ENCODE results near the gene PKP1. TPM values are rescaled to one million over a fixed set of nuclear protein-coding genes. Genes with fewer than 3 reads are reported as not detected.

PKP1 gene
- total RNA-seq, 1 donor from 2014 or later, result 0.02 TPM

DNA sequence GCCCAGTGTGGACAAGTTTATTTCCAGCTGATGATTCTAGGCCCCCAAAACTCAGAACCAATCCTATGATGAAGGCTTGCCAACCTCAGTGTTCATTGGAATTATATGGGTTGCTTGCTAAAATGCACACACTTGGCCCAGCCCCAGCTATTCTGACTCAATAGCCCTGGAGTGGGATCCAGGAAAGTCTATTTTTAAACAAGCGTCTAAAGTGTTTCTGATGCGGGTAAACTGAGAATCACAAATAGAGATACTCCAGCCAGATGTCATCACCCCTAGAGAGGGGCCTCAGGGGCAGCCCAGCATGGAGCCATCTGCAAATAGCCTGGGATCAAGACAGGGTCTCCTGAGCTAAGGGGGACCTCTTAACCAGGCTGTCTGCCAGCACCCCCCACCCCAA, 46.0 kb downstream of the PKP1 start:
- H3K4me3 Mint-ChIP-seq, result no peak overlapping the region
- peaks cover 4% of the 10 kb centered on the region for H3K4me1 Mint-ChIP-seq
- H3K27me3 Mint-ChIP-seq (ENCODE audit: insufficient read depth, low read depth), result peaks cover 11% of the 10 kb centered on the region

DNA sequence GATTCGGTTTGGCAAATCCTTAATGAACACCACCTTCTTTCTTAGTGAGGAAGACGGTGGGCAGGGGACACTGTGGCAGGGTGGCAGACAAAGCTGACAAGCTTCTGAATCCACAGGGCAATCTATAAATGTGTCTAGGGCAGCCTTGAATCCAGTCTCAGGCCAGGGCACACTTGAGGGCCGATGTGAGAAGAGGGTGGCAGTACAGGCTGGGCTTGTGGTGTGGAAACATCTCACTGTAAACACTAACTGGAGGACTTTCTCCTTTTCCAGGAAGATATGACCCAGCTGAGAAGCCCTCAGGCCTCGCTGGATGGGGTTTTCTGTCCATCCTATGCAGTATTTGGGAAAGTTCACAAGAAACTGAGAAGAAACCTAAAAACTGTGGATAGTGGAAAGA, 46.5 kb downstream of the PKP1 start:
- peaks cover 11% of the 10 kb centered on the region for H3K27me3 Mint-ChIP-seq (ENCODE audit: insufficient read depth, low read depth)
- no peaks in the 10 kb centered on the region for H3K79me2 ChIP-seq (ENCODE audit: low read depth)
- peaks cover 4% of the 10 kb centered on the region for H3K4me1 ChIP-seq
- no peak overlapping the region for H3K9ac ChIP-seq
- no peaks in the 10 kb centered on the region for H4K20me1 ChIP-seq (ENCODE audit: low read depth)
- no peak overlapping the region for H3K4me3 ChIP-seq
- H3K36me3 ChIP-seq, result no peaks in the 10 kb centered on the region
- no peaks in the 10 kb centered on the region for H3K27me3 ChIP-seq
- H2AFZ ChIP-seq (replicated peaks), result no peak overlapping the region
- H3K4me3 Mint-ChIP-seq, result no peak overlapping the region
- H3K27ac ChIP-seq, result no peak overlapping the region
- H3K4me2 ChIP-seq, result no peak overlapping the region
- DNase-seq (ENCODE audit: low spot score), result no peak
- H3K9me3 ChIP-seq (ENCODE audit: low read depth), result no peaks in the 10 kb centered on the region
- H3K4me1 Mint-ChIP-seq, result peaks cover 5% of the 10 kb centered on the region
- H3K27ac Mint-ChIP-seq, result no peak overlapping the region
- peaks cover 2% of the 10 kb centered on the region for H3K9me3 Mint-ChIP-seq
- no peaks in the 10 kb centered on the region for H3K36me3 Mint-ChIP-seq
- H3F3A ChIP-seq (ENCODE audit: low read depth), result no peaks in the 10 kb centered on the region
- TF ChIP-seq CTCF (IDR thresholded peaks at IDR 0.05) (no peak), EZH2phosphoT487 (IDR thresholded peaks at IDR 0.05) (no peak), EZH2 (IDR thresholded peaks at IDR 0.05) (no peak)

More for the DNA sequence above, 46.0 kb downstream of the PKP1 start:
- Histone ChIP-seq H3F3A (ENCODE audit: low read depth) (no peaks in the 10 kb centered on the region), H3K4me3 (no peak overlapping the region), H3K9ac (no peak overlapping the region), H3K9me3 (ENCODE audit: low read depth) (no peaks in the 10 kb centered on the region), H2AFZ (replicated peaks) (no peak overlapping the region), H3K4me1 (no peaks in the 10 kb centered on the region), H3K79me2 (ENCODE audit: low read depth) (no peaks in the 10 kb centered on the region), H3K36me3 (no peaks in the 10 kb centered on the region), H4K20me1 (ENCODE audit: low read depth) (no peaks in the 10 kb centered on the region), H3K27ac (no peak overlapping the region), H3K27me3 (no peaks in the 10 kb centered on the region), H3K4me2 (no peak overlapping the region)
- Mint-ChIP-seq H3K27ac (no peak overlapping the region), H3K36me3 (no peaks in the 10 kb centered on the region), H3K9me3 (peaks cover 2% of the 10 kb centered on the region)
- no peak for DNase-seq (ENCODE audit: low spot score)
- TF ChIP-seq EZH2phosphoT487 (IDR thresholded peaks at IDR 0.05), result no peak
- no peak for TF ChIP-seq CTCF (IDR thresholded peaks at IDR 0.05)
- TF ChIP-seq EZH2 (IDR thresholded peaks at IDR 0.05), result no peak

DNA sequence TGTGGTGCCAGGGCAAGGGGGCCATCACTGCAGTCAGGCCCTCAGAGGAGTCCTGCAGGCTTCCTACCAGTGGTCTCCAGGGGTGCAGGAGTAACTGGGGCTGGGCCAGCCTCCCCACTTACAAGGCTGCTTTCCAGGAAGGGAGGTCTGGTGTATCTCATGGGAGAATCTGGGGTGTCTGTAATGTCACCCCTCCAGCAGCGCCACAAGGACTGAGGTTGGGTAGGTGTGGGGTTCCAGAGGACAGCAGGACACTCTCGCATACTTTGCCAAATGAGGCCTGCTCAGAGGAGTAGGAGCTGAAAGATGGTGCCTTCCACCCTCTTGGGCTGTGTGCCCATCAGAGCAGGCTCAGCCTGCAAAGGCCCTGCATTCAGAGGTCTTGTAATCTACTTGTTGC, 47.2 kb downstream of the PKP1 start:
- H3K36me3 ChIP-seq, result no peaks in the 10 kb centered on the region
- H4K20me1 ChIP-seq (ENCODE audit: low read depth), result no peaks in the 10 kb centered on the region
- H3K9ac ChIP-seq, result no peak overlapping the region
- no peak for DNase-seq (ENCODE audit: low spot score)
- no peaks in the 10 kb centered on the region for H3F3A ChIP-seq (ENCODE audit: low read depth)
- Mint-ChIP-seq H3K27me3 (ENCODE audit: insufficient read depth, low read depth) (peaks cover 11% of the 10 kb centered on the region), H3K4me1 (peaks cover 10% of the 10 kb centered on the region), H3K27ac (no peak overlapping the region), H3K4me3 (no peak overlapping the region), H3K36me3 (no peaks in the 10 kb centered on the region), H3K9me3 (peaks cover 2% of the 10 kb centered on the region)
- H3K27me3 ChIP-seq, result no peaks in the 10 kb centered on the region
- peaks cover 5% of the 10 kb centered on the region for H3K4me1 ChIP-seq
- H3K4me2 ChIP-seq, result no peak overlapping the region
- no peak overlapping the region for H3K4me3 ChIP-seq
- TF ChIP-seq EZH2phosphoT487 (IDR thresholded peaks at IDR 0.05) (no peak), EZH2 (IDR thresholded peaks at IDR 0.05) (no peak), CTCF (IDR thresholded peaks at IDR 0.05) (no peak)
- H3K79me2 ChIP-seq (ENCODE audit: low read depth), result no peaks in the 10 kb centered on the region
- no peak overlapping the region for H2AFZ ChIP-seq (replicated peaks)
- no peak overlapping the region for H3K27ac ChIP-seq
- H3K9me3 ChIP-seq (ENCODE audit: low read depth), result no peaks in the 10 kb centered on the region
